GM23338 (cell line): ENCODE measurements around the gene DHRSX. TPM values are rescaled to one million over a fixed set of nuclear protein-coding genes. Genes with fewer than 3 reads are reported as not detected.

ENCODE experiments used
- ATAC-seq: fragments of 200-7000 bp; cut with Tn5 transposase; 3 replicates; pipeline ENCODE4 v1.9.1; 2020
- DNase-seq: peaks from one replicate; pipeline ENCODE4 v3.0.0-alpha.2; 2015; ENCODE audit warnings: low spot score
- H2AFZ ChIP-seq: fragments of 200-600 bp; sonication (generic); 2 replicates; pipeline ENCODE4 v1.8.0; 2016; ENCODE audit warnings: antibody characterized with exemption, mild to moderate bottlenecking, moderate library complexity
- H3F3A ChIP-seq: fragments of 200-600 bp; sonication (generic); replicated peaks from 2 replicates; pipeline ENCODE4 v1.8.0; 2017; ENCODE audit warnings: antibody characterized with exemption, mixed run types, low read depth
- H3K27ac ChIP-seq: fragments of 200-600 bp; sonication (generic); 2 replicates; pipeline ENCODE4 v1.6.1; 2016; ENCODE audit warnings: low read depth
- H3K27me3 ChIP-seq: fragments of 200-600 bp; sonication (generic); 2 replicates; pipeline ENCODE4 v1.8.0; 2016; ENCODE audit warnings: mild to moderate bottlenecking, mixed run types, moderate library complexity; ENCODE audit not compliant: insufficient read depth
- H3K36me3 ChIP-seq: fragments of 200-600 bp; sonication (generic); 2 replicates; pipeline ENCODE4 v1.8.0; 2016; ENCODE audit warnings: mild to moderate bottlenecking; ENCODE audit not compliant: insufficient read depth
- H3K4me1 ChIP-seq: fragments of 200-600 bp; sonication (generic); 2 replicates; pipeline ENCODE4 v1.8.0; 2016; ENCODE audit warnings: mild to moderate bottlenecking, moderate library complexity; ENCODE audit not compliant: insufficient read depth
- H3K4me2 ChIP-seq: fragments of 200-600 bp; sonication (generic); 2 replicates; pipeline ENCODE4 v1.7.1; 2017; ENCODE audit warnings: mixed run types
- H3K4me3 ChIP-seq: fragments of 200-600 bp; sonication (generic); 2 replicates; pipeline ENCODE4 v1.6.1; 2016; ENCODE audit warnings: mixed run types
- H3K79me2 ChIP-seq: fragments of 200-600 bp; sonication (generic); replicated peaks from 2 replicates; pipeline ENCODE4 v1.8.0; 2017; ENCODE audit warnings: mild to moderate bottlenecking; ENCODE audit not compliant: insufficient read depth
- H3K9me2 ChIP-seq: fragments of 200-600 bp; sonication (generic); 2 replicates; pipeline ENCODE4 v1.8.0; 2017; ENCODE audit not compliant: insufficient read depth
- H4K20me1 ChIP-seq: fragments of 200-600 bp; sonication (generic); replicated peaks from 2 replicates; pipeline ENCODE4 v1.8.0; 2017; ENCODE audit warnings: mild to moderate bottlenecking; ENCODE audit not compliant: insufficient read depth
- H3K27ac Mint-ChIP-seq: 2 replicates; pipeline ENCODE4 v1.8.0; 2020; ENCODE audit warnings: inconsistent platforms, mild to moderate bottlenecking, moderate library complexity, mixed read lengths
- H3K27me3 Mint-ChIP-seq: 3 replicates; pipeline ENCODE4 v1.8.0; 2022; ENCODE audit warnings: low read depth, mild to moderate bottlenecking, moderate library complexity, mixed read lengths, inconsistent platforms; ENCODE audit not compliant: insufficient read depth, poor library complexity
- H3K36me3 Mint-ChIP-seq: 3 replicates; pipeline ENCODE4 v1.8.0; 2021; ENCODE audit warnings: low read depth, mild to moderate bottlenecking, inconsistent platforms, moderate library complexity, mixed read lengths
- H3K4me1 Mint-ChIP-seq: 3 replicates; pipeline ENCODE4 v1.8.0; 2020; ENCODE audit warnings: mild to moderate bottlenecking, inconsistent platforms, mixed read lengths
- H3K4me3 Mint-ChIP-seq: 3 replicates; pipeline ENCODE4 v1.8.0; 2021; ENCODE audit warnings: moderate library complexity, mild to moderate bottlenecking, inconsistent platforms, mixed read lengths
- H3K9me3 Mint-ChIP-seq: 3 replicates; pipeline ENCODE4 v1.8.0; 2020; ENCODE audit warnings: moderate library complexity, mild to moderate bottlenecking, inconsistent platforms, mixed read lengths
- CREB1 ChIP-seq: fragments of 250-450 bp; sonication (Bioruptor Pico); IDR thresholded peaks from 2 replicates; pipeline ENCODE4 v1.5.0; 2020; ENCODE audit warnings: low read depth, mild to moderate bottlenecking, moderate library complexity
- ETS1 ChIP-seq: IDR thresholded peaks from 2 replicates; pipeline ENCODE4 v1.6.1; 2016; ENCODE audit warnings: antibody characterized with exemption
- EZH2 ChIP-seq: fragments of 200-600 bp; sonication (generic); IDR thresholded peaks from one replicate; pipeline ENCODE4 v1.8.0; 2017; ENCODE audit warnings: antibody characterized with exemption, mild to moderate bottlenecking, low read depth; ENCODE audit not compliant: unreplicated experiment
- EZH2phosphoT487 ChIP-seq: fragments of 200-600 bp; sonication (generic); IDR thresholded peaks from one replicate; pipeline ENCODE4 v1.8.1; 2018; ENCODE audit warnings: antibody characterized with exemption; ENCODE audit not compliant: unreplicated experiment
- JUNB ChIP-seq: IDR thresholded peaks from one replicate; pipeline ENCODE4 v1.6.1; 2016; ENCODE audit warnings: antibody characterized with exemption; ENCODE audit not compliant: unreplicated experiment
- STAT1 ChIP-seq: IDR thresholded peaks from one replicate; pipeline ENCODE4 v1.6.1; 2016; ENCODE audit warnings: antibody characterized with exemption; ENCODE audit not compliant: unreplicated experiment
- ZNF114 ChIP-seq: fragments of 250-450 bp; sonication (Bioruptor Pico); IDR thresholded peaks from 2 replicates; pipeline ENCODE4 v1.5.0; 2020; ENCODE audit warnings: mild to moderate bottlenecking, moderate library complexity
- ZNF331 ChIP-seq: fragments of 250-450 bp; sonication (Bioruptor Pico); IDR thresholded peaks from 2 replicates; pipeline ENCODE4 v1.5.0; 2020; ENCODE audit warnings: low read depth, mild to moderate bottlenecking, moderate library complexity
- ZNF462 ChIP-seq: fragments of 250-450 bp; sonication (Bioruptor Pico); IDR thresholded peaks from 2 replicates; pipeline ENCODE4 v1.5.0; 2020; ENCODE audit warnings: mild to moderate bottlenecking, moderate library complexity
- polyA plus RNA-seq: library from polyadenylated mRNA; unstranded; fragments of >200 nt; fragmentation: Nextera tagmentation; extraction: Ambion mirVana; gene quantifications from 2 replicates; pipeline ENCODE4 v1.2.1, GENCODE V29; 2016
- total RNA-seq: library from RNA; depleted of rRNA; stranded (reverse); fragments of >200 nt; shearing (Covaris generic); gene quantifications from 2 replicates; pipeline ENCODE4 v1.2.3, GENCODE V29; 2014
- TF ChIP-seq, protein P1 (sequence below): IDR thresholded peaks from one replicate; pipeline ENCODE4 v1.6.1; 2018; ENCODE audit warnings: antibody characterized with exemption; ENCODE audit not compliant: unreplicated experiment

DHRSX gene
- total and polyA plus RNA-seq, 2 experiments from 2014 or later, result 33.9 to 43.0 TPM

GRCh38 chrX:2334237-2334636 lies 166.5 kb downstream of the DHRSX start:
- TF ChIP-seq JUNB (no peak), STAT1 (no peak), ZNF114 (CRISPR knock-in tag) (no peak), EZH2phosphoT487 (no peak), ETS1 (no peak), ZNF462 (CRISPR knock-in tag) (no peak), CREB1 (no peak), ZNF331 (CRISPR knock-in tag) (no peak), EZH2 (no peak)
- TF ChIP-seq, protein P1, sequence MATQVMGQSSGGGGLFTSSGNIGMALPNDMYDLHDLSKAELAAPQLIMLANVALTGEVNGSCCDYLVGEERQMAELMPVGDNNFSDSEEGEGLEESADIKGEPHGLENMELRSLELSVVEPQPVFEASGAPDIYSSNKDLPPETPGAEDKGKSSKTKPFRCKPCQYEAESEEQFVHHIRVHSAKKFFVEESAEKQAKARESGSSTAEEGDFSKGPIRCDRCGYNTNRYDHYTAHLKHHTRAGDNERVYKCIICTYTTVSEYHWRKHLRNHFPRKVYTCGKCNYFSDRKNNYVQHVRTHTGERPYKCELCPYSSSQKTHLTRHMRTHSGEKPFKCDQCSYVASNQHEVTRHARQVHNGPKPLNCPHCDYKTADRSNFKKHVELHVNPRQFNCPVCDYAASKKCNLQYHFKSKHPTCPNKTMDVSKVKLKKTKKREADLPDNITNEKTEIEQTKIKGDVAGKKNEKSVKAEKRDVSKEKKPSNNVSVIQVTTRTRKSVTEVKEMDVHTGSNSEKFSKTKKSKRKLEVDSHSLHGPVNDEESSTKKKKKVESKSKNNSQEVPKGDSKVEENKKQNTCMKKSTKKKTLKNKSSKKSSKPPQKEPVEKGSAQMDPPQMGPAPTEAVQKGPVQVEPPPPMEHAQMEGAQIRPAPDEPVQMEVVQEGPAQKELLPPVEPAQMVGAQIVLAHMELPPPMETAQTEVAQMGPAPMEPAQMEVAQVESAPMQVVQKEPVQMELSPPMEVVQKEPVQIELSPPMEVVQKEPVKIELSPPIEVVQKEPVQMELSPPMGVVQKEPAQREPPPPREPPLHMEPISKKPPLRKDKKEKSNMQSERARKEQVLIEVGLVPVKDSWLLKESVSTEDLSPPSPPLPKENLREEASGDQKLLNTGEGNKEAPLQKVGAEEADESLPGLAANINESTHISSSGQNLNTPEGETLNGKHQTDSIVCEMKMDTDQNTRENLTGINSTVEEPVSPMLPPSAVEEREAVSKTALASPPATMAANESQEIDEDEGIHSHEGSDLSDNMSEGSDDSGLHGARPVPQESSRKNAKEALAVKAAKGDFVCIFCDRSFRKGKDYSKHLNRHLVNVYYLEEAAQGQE, result no peak
- Histone ChIP-seq H3K36me3 (no peaks in the 10 kb centered on the region), H3K4me2 (no peak overlapping the region), H4K20me1 (no peaks in the 10 kb centered on the region), H3F3A (no peaks in the 10 kb centered on the region), H3K79me2 (no peaks in the 10 kb centered on the region), H3K27me3 (no peaks in the 10 kb centered on the region), H3K4me1 (no peaks in the 10 kb centered on the region), H2AFZ (no peak overlapping the region), H3K9me2 (peaks cover 1% of the 10 kb centered on the region; the same call in 1 of the 2 replicates), H3K27ac (no peak overlapping the region), H3K4me3 (no peak overlapping the region)
- Mint-ChIP-seq H3K36me3 (peaks cover 28% of the 10 kb centered on the region), H3K27me3 (peaks cover under 1% of the 10 kb centered on the region), H3K9me3 (peaks cover 8% of the 10 kb centered on the region), H3K4me3 (no peak overlapping the region), H3K4me1 (no peaks in the 10 kb centered on the region), H3K27ac (no peak overlapping the region)
- ATAC-seq (no peak), DNase-seq (no peak)
